ENCODE data around the gene DAZAP1. TPM values are rescaled to one million over a fixed set of nuclear protein-coding genes. Genes with fewer than 3 reads are reported as not detected.

The DAZAP1 gene
- total RNA-seq, 1 experiment from 2014 or later = 360 TPM

DNA sequence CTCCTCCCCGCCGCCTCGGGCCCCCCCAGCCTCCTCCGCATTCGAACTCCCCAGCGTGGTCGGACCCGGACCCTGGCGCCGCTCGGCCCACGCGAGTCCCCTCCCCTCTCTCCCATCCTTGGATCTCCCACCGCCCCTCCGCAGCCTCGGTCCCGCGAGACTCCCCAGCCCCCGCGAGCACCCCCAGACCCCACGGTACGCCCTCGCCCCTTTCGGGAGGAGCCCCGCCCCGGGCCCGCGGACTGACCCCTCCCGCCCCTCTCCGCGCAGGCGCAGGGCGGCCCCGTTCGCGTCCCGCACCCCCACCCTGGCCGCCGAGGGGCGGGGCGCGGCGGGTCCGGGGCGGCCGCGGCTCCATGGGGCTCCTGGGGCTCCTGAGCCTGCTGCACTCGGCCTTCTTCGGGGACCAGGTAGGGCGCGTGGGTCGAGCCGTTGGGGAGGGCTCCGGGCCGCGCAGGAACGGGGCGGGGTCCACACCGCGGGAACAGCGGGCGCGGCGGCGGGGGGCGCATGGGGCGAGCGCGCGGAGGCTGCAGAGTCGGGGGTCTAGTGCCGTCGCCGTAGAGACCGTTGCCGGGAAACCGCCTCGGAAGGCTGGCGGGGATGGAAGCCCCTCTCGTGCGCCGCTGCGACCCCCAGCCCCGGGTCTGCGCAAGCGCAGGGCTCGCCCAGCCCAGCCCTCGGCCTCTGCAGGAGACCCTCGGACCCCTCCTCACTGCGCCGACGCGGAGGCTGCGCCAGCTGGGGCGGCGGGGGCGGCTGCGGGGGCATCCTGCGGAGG is 38.7 kb downstream of the DAZAP1 start:
- TF ChIP-seq ZNF317 (CRISPR knock-in tag; IDR thresholded peaks at IDR 0.05; ENCODE audit: borderline replicate concordance, low read depth) (no peak), FOXK1 (CRISPR knock-in tag; IDR thresholded peaks at IDR 0.05) (no peak), TP53 (CRISPR knock-in tag; IDR thresholded peaks at IDR 0.05) (0 out of 2 replicates have a peak, but pooled peaks have one; percentile 59), NR1H2 (CRISPR knock-in tag; IDR thresholded peaks at IDR 0.05) (no peak), MYBL2 (CRISPR knock-in tag; IDR thresholded peaks at IDR 0.05) (no peak), ZNF138 (CRISPR knock-in tag; conservative IDR thresholded peaks at IDR 0.05) (no peak), FOXP1 (CRISPR knock-in tag; IDR thresholded peaks at IDR 0.05; ENCODE audit: borderline replicate concordance) (no peak), ZBTB21 (CRISPR knock-in tag; IDR thresholded peaks at IDR 0.05; ENCODE audit: borderline replicate concordance) (no peak), NR2C2 (CRISPR knock-in tag; IDR thresholded peaks at IDR 0.05) (no peak), IRF2 (CRISPR knock-in tag; IDR thresholded peaks at IDR 0.05; ENCODE audit: borderline replicate concordance, low read depth) (no peak), CBFB (CRISPR knock-in tag; IDR thresholded peaks at IDR 0.05; ENCODE audit: low read depth) (0 out of 2 replicates have a peak, but pooled peaks have one; percentile 11)
- TF ChIP-seq, protein P1, sequence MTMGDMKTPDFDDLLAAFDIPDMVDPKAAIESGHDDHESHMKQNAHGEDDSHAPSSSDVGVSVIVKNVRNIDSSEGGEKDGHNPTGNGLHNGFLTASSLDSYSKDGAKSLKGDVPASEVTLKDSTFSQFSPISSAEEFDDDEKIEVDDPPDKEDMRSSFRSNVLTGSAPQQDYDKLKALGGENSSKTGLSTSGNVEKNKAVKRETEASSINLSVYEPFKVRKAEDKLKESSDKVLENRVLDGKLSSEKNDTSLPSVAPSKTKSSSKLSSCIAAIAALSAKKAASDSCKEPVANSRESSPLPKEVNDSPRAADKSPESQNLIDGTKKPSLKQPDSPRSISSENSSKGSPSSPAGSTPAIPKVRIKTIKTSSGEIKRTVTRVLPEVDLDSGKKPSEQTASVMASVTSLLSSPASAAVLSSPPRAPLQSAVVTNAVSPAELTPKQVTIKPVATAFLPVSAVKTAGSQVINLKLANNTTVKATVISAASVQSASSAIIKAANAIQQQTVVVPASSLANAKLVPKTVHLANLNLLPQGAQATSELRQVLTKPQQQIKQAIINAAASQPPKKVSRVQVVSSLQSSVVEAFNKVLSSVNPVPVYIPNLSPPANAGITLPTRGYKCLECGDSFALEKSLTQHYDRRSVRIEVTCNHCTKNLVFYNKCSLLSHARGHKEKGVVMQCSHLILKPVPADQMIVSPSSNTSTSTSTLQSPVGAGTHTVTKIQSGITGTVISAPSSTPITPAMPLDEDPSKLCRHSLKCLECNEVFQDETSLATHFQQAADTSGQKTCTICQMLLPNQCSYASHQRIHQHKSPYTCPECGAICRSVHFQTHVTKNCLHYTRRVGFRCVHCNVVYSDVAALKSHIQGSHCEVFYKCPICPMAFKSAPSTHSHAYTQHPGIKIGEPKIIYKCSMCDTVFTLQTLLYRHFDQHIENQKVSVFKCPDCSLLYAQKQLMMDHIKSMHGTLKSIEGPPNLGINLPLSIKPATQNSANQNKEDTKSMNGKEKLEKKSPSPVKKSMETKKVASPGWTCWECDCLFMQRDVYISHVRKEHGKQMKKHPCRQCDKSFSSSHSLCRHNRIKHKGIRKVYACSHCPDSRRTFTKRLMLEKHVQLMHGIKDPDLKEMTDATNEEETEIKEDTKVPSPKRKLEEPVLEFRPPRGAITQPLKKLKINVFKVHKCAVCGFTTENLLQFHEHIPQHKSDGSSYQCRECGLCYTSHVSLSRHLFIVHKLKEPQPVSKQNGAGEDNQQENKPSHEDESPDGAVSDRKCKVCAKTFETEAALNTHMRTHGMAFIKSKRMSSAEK (CRISPR knock-in tag; IDR thresholded peaks at IDR 0.05; ENCODE audit: borderline replicate concordance) = no peak
- TF ChIP-seq, protein P2, sequence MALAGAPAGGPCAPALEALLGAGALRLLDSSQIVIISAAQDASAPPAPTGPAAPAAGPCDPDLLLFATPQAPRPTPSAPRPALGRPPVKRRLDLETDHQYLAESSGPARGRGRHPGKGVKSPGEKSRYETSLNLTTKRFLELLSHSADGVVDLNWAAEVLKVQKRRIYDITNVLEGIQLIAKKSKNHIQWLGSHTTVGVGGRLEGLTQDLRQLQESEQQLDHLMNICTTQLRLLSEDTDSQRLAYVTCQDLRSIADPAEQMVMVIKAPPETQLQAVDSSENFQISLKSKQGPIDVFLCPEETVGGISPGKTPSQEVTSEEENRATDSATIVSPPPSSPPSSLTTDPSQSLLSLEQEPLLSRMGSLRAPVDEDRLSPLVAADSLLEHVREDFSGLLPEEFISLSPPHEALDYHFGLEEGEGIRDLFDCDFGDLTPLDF (CRISPR knock-in tag; IDR thresholded peaks at IDR 0.05) = no peak
- TF ChIP-seq, protein P3, sequence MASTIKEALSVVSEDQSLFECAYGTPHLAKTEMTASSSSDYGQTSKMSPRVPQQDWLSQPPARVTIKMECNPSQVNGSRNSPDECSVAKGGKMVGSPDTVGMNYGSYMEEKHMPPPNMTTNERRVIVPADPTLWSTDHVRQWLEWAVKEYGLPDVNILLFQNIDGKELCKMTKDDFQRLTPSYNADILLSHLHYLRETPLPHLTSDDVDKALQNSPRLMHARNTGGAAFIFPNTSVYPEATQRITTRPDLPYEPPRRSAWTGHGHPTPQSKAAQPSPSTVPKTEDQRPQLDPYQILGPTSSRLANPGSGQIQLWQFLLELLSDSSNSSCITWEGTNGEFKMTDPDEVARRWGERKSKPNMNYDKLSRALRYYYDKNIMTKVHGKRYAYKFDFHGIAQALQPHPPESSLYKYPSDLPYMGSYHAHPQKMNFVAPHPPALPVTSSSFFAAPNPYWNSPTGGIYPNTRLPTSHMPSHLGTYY (CRISPR knock-in tag; IDR thresholded peaks at IDR 0.05) = no peak
- TF ChIP-seq, protein P4, sequence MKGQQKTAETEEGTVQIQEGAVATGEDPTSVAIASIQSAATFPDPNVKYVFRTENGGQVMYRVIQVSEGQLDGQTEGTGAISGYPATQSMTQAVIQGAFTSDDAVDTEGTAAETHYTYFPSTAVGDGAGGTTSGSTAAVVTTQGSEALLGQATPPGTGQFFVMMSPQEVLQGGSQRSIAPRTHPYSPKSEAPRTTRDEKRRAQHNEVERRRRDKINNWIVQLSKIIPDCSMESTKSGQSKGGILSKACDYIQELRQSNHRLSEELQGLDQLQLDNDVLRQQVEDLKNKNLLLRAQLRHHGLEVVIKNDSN (CRISPR knock-in tag; IDR thresholded peaks at IDR 0.05) = no peak
- TF ChIP-seq, protein P5, sequence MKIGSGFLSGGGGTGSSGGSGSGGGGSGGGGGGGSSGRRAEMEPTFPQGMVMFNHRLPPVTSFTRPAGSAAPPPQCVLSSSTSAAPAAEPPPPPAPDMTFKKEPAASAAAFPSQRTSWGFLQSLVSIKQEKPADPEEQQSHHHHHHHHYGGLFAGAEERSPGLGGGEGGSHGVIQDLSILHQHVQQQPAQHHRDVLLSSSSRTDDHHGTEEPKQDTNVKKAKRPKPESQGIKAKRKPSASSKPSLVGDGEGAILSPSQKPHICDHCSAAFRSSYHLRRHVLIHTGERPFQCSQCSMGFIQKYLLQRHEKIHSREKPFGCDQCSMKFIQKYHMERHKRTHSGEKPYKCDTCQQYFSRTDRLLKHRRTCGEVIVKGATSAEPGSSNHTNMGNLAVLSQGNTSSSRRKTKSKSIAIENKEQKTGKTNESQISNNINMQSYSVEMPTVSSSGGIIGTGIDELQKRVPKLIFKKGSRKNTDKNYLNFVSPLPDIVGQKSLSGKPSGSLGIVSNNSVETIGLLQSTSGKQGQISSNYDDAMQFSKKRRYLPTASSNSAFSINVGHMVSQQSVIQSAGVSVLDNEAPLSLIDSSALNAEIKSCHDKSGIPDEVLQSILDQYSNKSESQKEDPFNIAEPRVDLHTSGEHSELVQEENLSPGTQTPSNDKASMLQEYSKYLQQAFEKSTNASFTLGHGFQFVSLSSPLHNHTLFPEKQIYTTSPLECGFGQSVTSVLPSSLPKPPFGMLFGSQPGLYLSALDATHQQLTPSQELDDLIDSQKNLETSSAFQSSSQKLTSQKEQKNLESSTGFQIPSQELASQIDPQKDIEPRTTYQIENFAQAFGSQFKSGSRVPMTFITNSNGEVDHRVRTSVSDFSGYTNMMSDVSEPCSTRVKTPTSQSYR (CRISPR knock-in tag; IDR thresholded peaks at IDR 0.05) = no peak
- TF ChIP-seq, protein P6, sequence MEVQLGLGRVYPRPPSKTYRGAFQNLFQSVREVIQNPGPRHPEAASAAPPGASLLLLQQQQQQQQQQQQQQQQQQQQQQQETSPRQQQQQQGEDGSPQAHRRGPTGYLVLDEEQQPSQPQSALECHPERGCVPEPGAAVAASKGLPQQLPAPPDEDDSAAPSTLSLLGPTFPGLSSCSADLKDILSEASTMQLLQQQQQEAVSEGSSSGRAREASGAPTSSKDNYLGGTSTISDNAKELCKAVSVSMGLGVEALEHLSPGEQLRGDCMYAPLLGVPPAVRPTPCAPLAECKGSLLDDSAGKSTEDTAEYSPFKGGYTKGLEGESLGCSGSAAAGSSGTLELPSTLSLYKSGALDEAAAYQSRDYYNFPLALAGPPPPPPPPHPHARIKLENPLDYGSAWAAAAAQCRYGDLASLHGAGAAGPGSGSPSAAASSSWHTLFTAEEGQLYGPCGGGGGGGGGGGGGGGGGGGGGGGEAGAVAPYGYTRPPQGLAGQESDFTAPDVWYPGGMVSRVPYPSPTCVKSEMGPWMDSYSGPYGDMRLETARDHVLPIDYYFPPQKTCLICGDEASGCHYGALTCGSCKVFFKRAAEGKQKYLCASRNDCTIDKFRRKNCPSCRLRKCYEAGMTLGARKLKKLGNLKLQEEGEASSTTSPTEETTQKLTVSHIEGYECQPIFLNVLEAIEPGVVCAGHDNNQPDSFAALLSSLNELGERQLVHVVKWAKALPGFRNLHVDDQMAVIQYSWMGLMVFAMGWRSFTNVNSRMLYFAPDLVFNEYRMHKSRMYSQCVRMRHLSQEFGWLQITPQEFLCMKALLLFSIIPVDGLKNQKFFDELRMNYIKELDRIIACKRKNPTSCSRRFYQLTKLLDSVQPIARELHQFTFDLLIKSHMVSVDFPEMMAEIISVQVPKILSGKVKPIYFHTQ (CRISPR knock-in tag; IDR thresholded peaks at IDR 0.05) = no peak
- H3K9me3 Mint-ChIP-seq = no peaks in the 10 kb centered on the region
- peaks cover 11% of the 10 kb centered on the region for H3K4me1 Mint-ChIP-seq
- no peak overlapping the region for H3K4me3 Mint-ChIP-seq
- CTCF ChIA-PET = interaction anchor here (1.0 to 5.0 kb wide), 14 partner anchors 9 to 347 kb away, joined by 3 to 56 read pairs (median 6); partner anchors contain the start of gene CIRBP
- H3K27ac Mint-ChIP-seq = no peak overlapping the region
- POLR2A ChIA-PET = interaction anchor here (1.4 kb wide), 1 partner anchor 43 kb away, joined by 5 read pairs; no protein-coding TSS in a partner anchor
- DNase-seq (ENCODE audit: low spot score) (peak; percentile 70), ATAC-seq (peak; percentile 5; the same call in 1 of the 2 replicates)
- peaks cover 16% of the 10 kb centered on the region for H3K36me3 Mint-ChIP-seq
- H3K27me3 Mint-ChIP-seq (ENCODE audit: low read depth) = peaks cover 46% of the 10 kb centered on the region
